K562 (cell line): Measurements from ENCODE around the gene NOTCH1. TPM values are rescaled to one million over a fixed set of nuclear protein-coding genes. Genes with fewer than 3 reads are reported as not detected.

ENCODE experiments used
- CBX5 ChIP-seq: IDR thresholded peaks from 2 replicates; pipeline ENCODE4 v1.6.1; 2014; ENCODE audit warnings: low read depth, borderline replicate concordance
- DDX20 ChIP-seq: fragments of 450-650 bp; IDR thresholded peaks from 2 replicates; pipeline ENCODE4 v1.6.1; 2016; ENCODE audit warnings: missing genetic modification characterization, low read depth, mild to moderate bottlenecking, missing compliant biosample characterization, moderate library complexity
- DMBX1 ChIP-seq: fragments of 250-450 bp; sonication (Bioruptor Pico); IDR thresholded peaks from 2 replicates; pipeline ENCODE4 v1.8.0; 2022; ENCODE audit warnings: inconsistent platforms, mild to moderate bottlenecking, moderate library complexity, borderline replicate concordance
- FOSL1 ChIP-seq: fragments of 200-800 bp; sonication (Bioruptor generic); conservative IDR thresholded peaks from 2 replicates; pipeline ENCODE4 v1.6.1; 2016; ENCODE audit warnings: missing genetic modification characterization, missing compliant biosample characterization
- GTF2F1 ChIP-seq: IDR thresholded peaks from 2 replicates; pipeline ENCODE4 v1.6.1; 2011; ENCODE audit warnings: low read depth, low read length, improper control_type of control experiment
- KAT2B ChIP-seq: IDR thresholded peaks from one replicate; pipeline ENCODE4 v1.6.1; 2012; ENCODE audit warnings: low read depth, mild to moderate bottlenecking, control low read depth, inconsistent platforms, low read length, moderate library complexity
- NCOR1 ChIP-seq: fragments of 450-650 bp; IDR thresholded peaks from 2 replicates; pipeline ENCODE4 v1.6.1; 2016; ENCODE audit warnings: mild to moderate bottlenecking, moderate library complexity
- NFRKB ChIP-seq: fragments of 450-650 bp; IDR thresholded peaks from 2 replicates; pipeline ENCODE4 v1.6.1; 2016; ENCODE audit warnings: low read depth
- NRF1 ChIP-seq, 2 experiments: fragments of 450-650 bp; IDR thresholded peaks in 1 of 2; conservative IDR thresholded peaks in 1 of 2; 2 replicates each; pipeline ENCODE4 v1.6.1; 2014; ENCODE audit warnings: mild to moderate bottlenecking in 2 of 2
- SMAD4 ChIP-seq: fragments of 250-450 bp; sonication (Bioruptor Pico); conservative IDR thresholded peaks from 2 replicates; pipeline ENCODE4 v1.8.0; 2021; ENCODE audit warnings: inconsistent platforms, mild to moderate bottlenecking, moderate library complexity
- TRIM24 ChIP-seq, 2 experiments: fragments of 450-650 bp; IDR thresholded peaks; 2 replicates each; pipeline ENCODE4 v1.6.1; 2016
- ZNF584 ChIP-seq: fragments of 200-800 bp; sonication (Bioruptor generic); IDR thresholded peaks from 2 replicates; pipeline ENCODE4 v1.6.1; 2016; ENCODE audit warnings: low read depth, mild to moderate bottlenecking, missing genetic modification characterization, missing compliant biosample characterization
- polyA plus RNA-seq, 8 experiments: library from polyadenylated mRNA; depleted of rRNA in 4 of 8; stranded (reverse) in 5 of 8; unstranded in 3 of 8; fragments of >200 nt; fragmentation: Nextera tagmentation in 2 of 8; fragmentation: Illumina TruSeq in 1 of 8; extraction: Ambion mirVana in 2 of 8; extraction: Trizol in 1 of 8; gene quantifications; 2 replicates each; pipeline versions ENCODE4 v1.2.1 to v1.2.3, GENCODE V29; 2011 to 2014; ENCODE audit warnings: inconsistent platforms in 1 of 8, missing spikeins in 1 of 8
- total RNA-seq, 7 experiments: library from RNA; depleted of rRNA in 6 of 7; stranded (reverse); fragments of >200 nt in 6 of 7; fragmentation: Illumina TruSeq in 2 of 7; extraction: Trizol in 2 of 7; gene quantifications; 2 replicates each; pipeline versions ENCODE4 v1.2.1 to v1.2.3, GENCODE V29; 2011 to 2021; ENCODE audit warnings: low replicate concordance in 1 of 7
- TF ChIP-seq, protein P1 (sequence below): sonication (generic); formaldehyde crosslinking; IDR thresholded peaks from 2 replicates; pipeline ENCODE4 v1.8.0; 2022; ENCODE audit warnings: mild to moderate bottlenecking, missing genetic modification reagents
- TF ChIP-seq, protein P2 (sequence below): fragments of 450-650 bp; IDR thresholded peaks from 2 replicates; pipeline ENCODE4 v1.6.1; 2017; ENCODE audit warnings: antibody characterized with exemption, mild to moderate bottlenecking
- TF ChIP-seq, protein P3 (sequence below): sonication (generic); formaldehyde crosslinking; IDR thresholded peaks from 2 replicates; pipeline ENCODE4 v1.9.0; 2022; ENCODE audit warnings: mild to moderate bottlenecking, missing genetic modification reagents
- TF ChIP-seq, protein P4 (sequence below): sonication (generic); formaldehyde crosslinking; IDR thresholded peaks from 2 replicates; pipeline ENCODE4 v1.8.0; 2022; ENCODE audit warnings: mild to moderate bottlenecking, missing genetic modification reagents

NOTCH1 gene
- total and polyA plus RNA-seq, 9 of the 15 experiments (the other 6 are each of a cell fraction or from before 2014, with no cell fraction given) = 0.03 to 31.4 (median 2.3) TPM

DNA sequence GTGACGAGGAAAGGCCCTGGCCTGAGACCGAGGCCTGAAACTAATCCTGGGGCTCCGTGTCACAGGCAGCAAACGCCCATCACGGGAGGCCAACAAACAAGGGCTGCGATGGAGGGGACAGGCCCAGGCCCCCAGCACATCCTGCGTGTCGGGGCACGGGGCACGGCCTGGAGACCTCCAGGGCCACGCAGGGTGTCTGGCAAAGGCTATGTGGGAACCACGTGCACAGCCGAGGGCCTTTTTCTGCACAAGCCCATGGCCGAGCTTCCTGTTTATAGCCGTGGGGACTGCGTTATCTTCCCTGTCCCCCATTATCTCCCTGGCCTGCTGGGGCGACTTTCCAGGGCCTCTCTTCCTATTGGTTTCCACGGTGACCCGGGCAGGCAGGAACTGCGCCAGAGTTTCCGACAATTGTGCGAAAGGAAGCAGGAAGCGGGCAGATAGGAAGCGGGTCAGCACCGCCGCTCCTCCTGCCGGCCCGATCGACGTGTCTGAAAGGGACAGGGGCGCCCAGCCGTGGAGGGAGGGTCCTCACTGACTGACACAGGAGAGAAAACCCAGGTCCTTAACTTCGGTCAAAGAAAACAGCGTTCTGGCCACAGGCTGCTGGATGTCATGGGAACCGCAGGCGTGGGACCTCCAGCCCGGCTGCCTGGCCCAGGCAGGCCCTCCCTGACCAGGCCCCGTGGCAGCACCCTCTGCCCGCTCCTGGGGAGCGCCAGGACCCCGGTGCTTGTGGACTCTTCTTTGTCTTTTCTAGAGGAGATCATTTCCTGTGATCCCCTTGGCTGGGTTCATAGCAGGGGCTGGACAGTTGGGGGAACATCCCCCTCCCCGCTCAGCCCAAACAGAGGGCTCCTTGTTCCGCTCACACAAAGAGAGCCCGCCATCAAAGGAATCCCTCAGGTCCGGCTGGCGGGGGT lies 33.9 kb downstream of the NOTCH1 start (continued):
- TF ChIP-seq GTF2F1 (no peak), KAT2B (no peak), SMAD4 (CRISPR knock-in tag) (peak; percentile 27; the same call in 1 of the 2 replicates), FOSL1 (tag) (0 out of 2 replicates have a peak, but pooled peaks have one; percentile 23), NFRKB (peak; percentile 50; the same call in 1 of the 2 replicates), DDX20 (tag) (no peak), CBX5 (no peak), TRIM24 (IDR thresholded peaks at IDR 0.05) (no peak), ZNF584 (CRISPR knock-in tag) (peak; percentile 71; the same call in 1 of the 2 replicates), DMBX1 (peak; percentile 53; the same call in 1 of the 2 replicates), NRF1 (conservative IDR thresholded peaks at IDR 0.05 in 1 of 2, IDR thresholded peaks at IDR 0.05 in 1 of 2) (peak; percentile 56 to 68), NCOR1 (peak; percentile 64)
- TF ChIP-seq, protein P1, sequence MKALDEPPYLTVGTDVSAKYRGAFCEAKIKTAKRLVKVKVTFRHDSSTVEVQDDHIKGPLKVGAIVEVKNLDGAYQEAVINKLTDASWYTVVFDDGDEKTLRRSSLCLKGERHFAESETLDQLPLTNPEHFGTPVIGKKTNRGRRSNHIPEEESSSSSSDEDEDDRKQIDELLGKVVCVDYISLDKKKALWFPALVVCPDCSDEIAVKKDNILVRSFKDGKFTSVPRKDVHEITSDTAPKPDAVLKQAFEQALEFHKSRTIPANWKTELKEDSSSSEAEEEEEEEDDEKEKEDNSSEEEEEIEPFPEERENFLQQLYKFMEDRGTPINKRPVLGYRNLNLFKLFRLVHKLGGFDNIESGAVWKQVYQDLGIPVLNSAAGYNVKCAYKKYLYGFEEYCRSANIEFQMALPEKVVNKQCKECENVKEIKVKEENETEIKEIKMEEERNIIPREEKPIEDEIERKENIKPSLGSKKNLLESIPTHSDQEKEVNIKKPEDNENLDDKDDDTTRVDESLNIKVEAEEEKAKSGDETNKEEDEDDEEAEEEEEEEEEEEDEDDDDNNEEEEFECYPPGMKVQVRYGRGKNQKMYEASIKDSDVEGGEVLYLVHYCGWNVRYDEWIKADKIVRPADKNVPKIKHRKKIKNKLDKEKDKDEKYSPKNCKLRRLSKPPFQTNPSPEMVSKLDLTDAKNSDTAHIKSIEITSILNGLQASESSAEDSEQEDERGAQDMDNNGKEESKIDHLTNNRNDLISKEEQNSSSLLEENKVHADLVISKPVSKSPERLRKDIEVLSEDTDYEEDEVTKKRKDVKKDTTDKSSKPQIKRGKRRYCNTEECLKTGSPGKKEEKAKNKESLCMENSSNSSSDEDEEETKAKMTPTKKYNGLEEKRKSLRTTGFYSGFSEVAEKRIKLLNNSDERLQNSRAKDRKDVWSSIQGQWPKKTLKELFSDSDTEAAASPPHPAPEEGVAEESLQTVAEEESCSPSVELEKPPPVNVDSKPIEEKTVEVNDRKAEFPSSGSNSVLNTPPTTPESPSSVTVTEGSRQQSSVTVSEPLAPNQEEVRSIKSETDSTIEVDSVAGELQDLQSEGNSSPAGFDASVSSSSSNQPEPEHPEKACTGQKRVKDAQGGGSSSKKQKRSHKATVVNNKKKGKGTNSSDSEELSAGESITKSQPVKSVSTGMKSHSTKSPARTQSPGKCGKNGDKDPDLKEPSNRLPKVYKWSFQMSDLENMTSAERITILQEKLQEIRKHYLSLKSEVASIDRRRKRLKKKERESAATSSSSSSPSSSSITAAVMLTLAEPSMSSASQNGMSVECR (CRISPR knock-in tag) = 0 out of 2 replicates have a peak, but pooled peaks have one; percentile 31
- TF ChIP-seq, protein P2, sequence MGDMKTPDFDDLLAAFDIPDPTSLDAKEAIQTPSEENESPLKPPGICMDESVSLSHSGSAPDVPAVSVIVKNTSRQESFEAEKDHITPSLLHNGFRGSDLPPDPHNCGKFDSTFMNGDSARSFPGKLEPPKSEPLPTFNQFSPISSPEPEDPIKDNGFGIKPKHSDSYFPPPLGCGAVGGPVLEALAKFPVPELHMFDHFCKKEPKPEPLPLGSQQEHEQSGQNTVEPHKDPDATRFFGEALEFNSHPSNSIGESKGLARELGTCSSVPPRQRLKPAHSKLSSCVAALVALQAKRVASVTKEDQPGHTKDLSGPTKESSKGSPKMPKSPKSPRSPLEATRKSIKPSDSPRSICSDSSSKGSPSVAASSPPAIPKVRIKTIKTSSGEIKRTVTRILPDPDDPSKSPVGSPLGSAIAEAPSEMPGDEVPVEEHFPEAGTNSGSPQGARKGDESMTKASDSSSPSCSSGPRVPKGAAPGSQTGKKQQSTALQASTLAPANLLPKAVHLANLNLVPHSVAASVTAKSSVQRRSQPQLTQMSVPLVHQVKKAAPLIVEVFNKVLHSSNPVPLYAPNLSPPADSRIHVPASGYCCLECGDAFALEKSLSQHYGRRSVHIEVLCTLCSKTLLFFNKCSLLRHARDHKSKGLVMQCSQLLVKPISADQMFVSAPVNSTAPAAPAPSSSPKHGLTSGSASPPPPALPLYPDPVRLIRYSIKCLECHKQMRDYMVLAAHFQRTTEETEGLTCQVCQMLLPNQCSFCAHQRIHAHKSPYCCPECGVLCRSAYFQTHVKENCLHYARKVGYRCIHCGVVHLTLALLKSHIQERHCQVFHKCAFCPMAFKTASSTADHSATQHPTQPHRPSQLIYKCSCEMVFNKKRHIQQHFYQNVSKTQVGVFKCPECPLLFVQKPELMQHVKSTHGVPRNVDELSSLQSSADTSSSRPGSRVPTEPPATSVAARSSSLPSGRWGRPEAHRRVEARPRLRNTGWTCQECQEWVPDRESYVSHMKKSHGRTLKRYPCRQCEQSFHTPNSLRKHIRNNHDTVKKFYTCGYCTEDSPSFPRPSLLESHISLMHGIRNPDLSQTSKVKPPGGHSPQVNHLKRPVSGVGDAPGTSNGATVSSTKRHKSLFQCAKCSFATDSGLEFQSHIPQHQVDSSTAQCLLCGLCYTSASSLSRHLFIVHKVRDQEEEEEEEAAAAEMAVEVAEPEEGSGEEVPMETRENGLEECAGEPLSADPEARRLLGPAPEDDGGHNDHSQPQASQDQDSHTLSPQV = peak; percentile 97
- TF ChIP-seq, protein P3, sequence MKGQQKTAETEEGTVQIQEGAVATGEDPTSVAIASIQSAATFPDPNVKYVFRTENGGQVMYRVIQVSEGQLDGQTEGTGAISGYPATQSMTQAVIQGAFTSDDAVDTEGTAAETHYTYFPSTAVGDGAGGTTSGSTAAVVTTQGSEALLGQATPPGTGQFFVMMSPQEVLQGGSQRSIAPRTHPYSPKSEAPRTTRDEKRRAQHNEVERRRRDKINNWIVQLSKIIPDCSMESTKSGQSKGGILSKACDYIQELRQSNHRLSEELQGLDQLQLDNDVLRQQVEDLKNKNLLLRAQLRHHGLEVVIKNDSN (CRISPR knock-in tag) = peak; percentile 74
- TF ChIP-seq, protein P4, sequence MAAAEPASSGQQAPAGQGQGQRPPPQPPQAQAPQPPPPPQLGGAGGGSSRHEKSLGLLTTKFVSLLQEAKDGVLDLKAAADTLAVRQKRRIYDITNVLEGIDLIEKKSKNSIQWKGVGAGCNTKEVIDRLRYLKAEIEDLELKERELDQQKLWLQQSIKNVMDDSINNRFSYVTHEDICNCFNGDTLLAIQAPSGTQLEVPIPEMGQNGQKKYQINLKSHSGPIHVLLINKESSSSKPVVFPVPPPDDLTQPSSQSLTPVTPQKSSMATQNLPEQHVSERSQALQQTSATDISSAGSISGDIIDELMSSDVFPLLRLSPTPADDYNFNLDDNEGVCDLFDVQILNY = peak; percentile 15; the same call in 1 of the 2 replicates
